ENCODE measurements around the gene KCNT1.

- TF ChIP-seq, protein P1, sequence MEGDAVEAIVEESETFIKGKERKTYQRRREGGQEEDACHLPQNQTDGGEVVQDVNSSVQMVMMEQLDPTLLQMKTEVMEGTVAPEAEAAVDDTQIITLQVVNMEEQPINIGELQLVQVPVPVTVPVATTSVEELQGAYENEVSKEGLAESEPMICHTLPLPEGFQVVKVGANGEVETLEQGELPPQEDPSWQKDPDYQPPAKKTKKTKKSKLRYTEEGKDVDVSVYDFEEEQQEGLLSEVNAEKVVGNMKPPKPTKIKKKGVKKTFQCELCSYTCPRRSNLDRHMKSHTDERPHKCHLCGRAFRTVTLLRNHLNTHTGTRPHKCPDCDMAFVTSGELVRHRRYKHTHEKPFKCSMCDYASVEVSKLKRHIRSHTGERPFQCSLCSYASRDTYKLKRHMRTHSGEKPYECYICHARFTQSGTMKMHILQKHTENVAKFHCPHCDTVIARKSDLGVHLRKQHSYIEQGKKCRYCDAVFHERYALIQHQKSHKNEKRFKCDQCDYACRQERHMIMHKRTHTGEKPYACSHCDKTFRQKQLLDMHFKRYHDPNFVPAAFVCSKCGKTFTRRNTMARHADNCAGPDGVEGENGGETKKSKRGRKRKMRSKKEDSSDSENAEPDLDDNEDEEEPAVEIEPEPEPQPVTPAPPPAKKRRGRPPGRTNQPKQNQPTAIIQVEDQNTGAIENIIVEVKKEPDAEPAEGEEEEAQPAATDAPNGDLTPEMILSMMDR (IDR thresholded peaks at IDR 0.05) = no peak
- TF ChIP-seq POLR2A (IDR thresholded peaks at IDR 0.05) = no peak
These were observed 114.6 kb downstream of the KCNT1 start for GRCh38 chr9:135816651-135816970.

Measured in uterus (tissue), 2 donors.